Nephron (organoid): ENCODE measurements around the gene KLRC1.

Experiments
- H3K27ac Mint-ChIP-seq, 3 experiments: 2 replicates each; pipeline ENCODE4 v1.8.0; 2020; ENCODE audit warnings: mixed read lengths in 3 of 3, mild to moderate bottlenecking in 2 of 3, moderate library complexity in 1 of 3
- H3K27me3 Mint-ChIP-seq: 2 replicates; pipeline ENCODE4 v1.8.0; 2021; ENCODE audit warnings: low read depth, mild to moderate bottlenecking, moderate library complexity, mixed read lengths
- H3K36me3 Mint-ChIP-seq: 2 replicates; pipeline ENCODE4 v1.8.0; 2020; ENCODE audit warnings: low read depth, mixed read lengths
- H3K4me1 Mint-ChIP-seq: 2 replicates; pipeline ENCODE4 v1.8.0; 2020; ENCODE audit warnings: mixed read lengths
- H3K4me3 Mint-ChIP-seq, 3 experiments: 2 replicates each; pipeline ENCODE4 v1.8.0; 2020; ENCODE audit warnings: mild to moderate bottlenecking in 3 of 3, mixed read lengths in 3 of 3, moderate library complexity in 2 of 3
- H3K9me3 Mint-ChIP-seq: 2 replicates; pipeline ENCODE4 v1.8.0; 2020; ENCODE audit warnings: mixed read lengths
- CTCF ChIP-seq, 3 experiments: fragments of 200-600 bp; sonication (generic); IDR thresholded peaks; one replicate each; pipeline ENCODE4 v1.5.0; 2021; ENCODE audit warnings: antibody characterized with exemption in 3 of 3; ENCODE audit not compliant: unreplicated experiment in 3 of 3

Gene KLRC1

GRCh38 chr12:10469701-10470100 is 16.5 kb upstream of the KLRC1 start:
- no peak overlapping the region for H3K27ac Mint-ChIP-seq
- TF ChIP-seq CTCF (IDR thresholded peaks at IDR 0.05; ENCODE audit: unreplicated experiment in 3 of 3): no peak
- H3K4me3 Mint-ChIP-seq: no peak overlapping the region
- H3K36me3 Mint-ChIP-seq: no peaks in the 10 kb centered on the region
- peaks cover 10% of the 10 kb centered on the region for H3K9me3 Mint-ChIP-seq
- H3K4me1 Mint-ChIP-seq: no peaks in the 10 kb centered on the region
- no peaks in the 10 kb centered on the region for H3K27me3 Mint-ChIP-seq

- Mint-ChIP-seq H3K27me3 (no peaks in the 10 kb centered on the region), H3K27ac (no peak overlapping the region), H3K36me3 (no peaks in the 10 kb centered on the region), H3K9me3 (peaks cover 16% of the 10 kb centered on the region), H3K4me3 (no peak overlapping the region), H3K4me1 (no peaks in the 10 kb centered on the region)
- TF ChIP-seq CTCF (IDR thresholded peaks at IDR 0.05; ENCODE audit: unreplicated experiment in 3 of 3): no peak
Measured at GRCh38 chr12:10466311-10466710, 13.1 kb upstream of the KLRC1 start.

- Mint-ChIP-seq H3K4me1 (no peaks in the 10 kb centered on the region), H3K27me3 (peaks cover 4% of the 10 kb centered on the region), H3K27ac (no peak overlapping the region), H3K9me3 (peaks cover 44% of the 10 kb centered on the region), H3K36me3 (no peaks in the 10 kb centered on the region), H3K4me3 (no peak overlapping the region)
- TF ChIP-seq CTCF (IDR thresholded peaks at IDR 0.05; ENCODE audit: unreplicated experiment in 3 of 3): no peak
Measured at GRCh38 chr12:10457760-10458159, 4.6 kb upstream of the KLRC1 start.

- no peaks in the 10 kb centered on the region for H3K4me1 Mint-ChIP-seq
- no peak for TF ChIP-seq CTCF (IDR thresholded peaks at IDR 0.05; ENCODE audit: unreplicated experiment in 3 of 3)
- H3K9me3 Mint-ChIP-seq: peaks cover 40% of the 10 kb centered on the region
- no peak overlapping the region for H3K4me3 Mint-ChIP-seq
- no peak overlapping the region for H3K27ac Mint-ChIP-seq
- H3K36me3 Mint-ChIP-seq: no peaks in the 10 kb centered on the region
- H3K27me3 Mint-ChIP-seq: peaks cover 4% of the 10 kb centered on the region
Measured at GRCh38 chr12:10456856-10457255, 3.7 kb upstream of the KLRC1 start.

GRCh38 chr12:10455766-10456165 is 2.6 kb upstream of the KLRC1 start:
- H3K4me1 Mint-ChIP-seq: no peaks in the 10 kb centered on the region
- H3K36me3 Mint-ChIP-seq: no peaks in the 10 kb centered on the region
- H3K4me3 Mint-ChIP-seq: no peak overlapping the region
- H3K9me3 Mint-ChIP-seq: peaks cover 38% of the 10 kb centered on the region
- H3K27me3 Mint-ChIP-seq: peaks cover 4% of the 10 kb centered on the region
- no peak overlapping the region for H3K27ac Mint-ChIP-seq
- TF ChIP-seq CTCF (IDR thresholded peaks at IDR 0.05; ENCODE audit: unreplicated experiment in 3 of 3): no peak

- Mint-ChIP-seq H3K4me1 (no peaks in the 10 kb centered on the region), H3K27ac (no peak overlapping the region), H3K4me3 (no peak overlapping the region), H3K27me3 (peaks cover 4% of the 10 kb centered on the region), H3K36me3 (no peaks in the 10 kb centered on the region), H3K9me3 (peaks cover 31% of the 10 kb centered on the region)
- TF ChIP-seq CTCF (IDR thresholded peaks at IDR 0.05; ENCODE audit: unreplicated experiment in 3 of 3): no peak
Measured at GRCh38 chr12:10454531-10454930, 1.4 kb upstream of the KLRC1 start.
